ENCODE results near the gene CCDC71L.

- TF ChIP-seq CTCF (conservative IDR thresholded peaks at IDR 0.05 in 1 of 2, IDR thresholded peaks at IDR 0.05 in 1 of 2; ENCODE audit: extremely low read depth in 1 of 2, insufficient read depth in 1 of 2, low read depth in 1 of 2, low read length in 2 of 2) (no peak), EZH2 (IDR thresholded peaks at IDR 0.05; ENCODE audit: borderline replicate concordance, low read length) (no peak)
Observed at GRCh38 chr7:106692450-106693051, 31.6 kb upstream of the CCDC71L start.

Measured in mammary epithelial cell (primary cell).